ENCODE data around the gene ELMO2.

Gene ELMO2

DNA sequence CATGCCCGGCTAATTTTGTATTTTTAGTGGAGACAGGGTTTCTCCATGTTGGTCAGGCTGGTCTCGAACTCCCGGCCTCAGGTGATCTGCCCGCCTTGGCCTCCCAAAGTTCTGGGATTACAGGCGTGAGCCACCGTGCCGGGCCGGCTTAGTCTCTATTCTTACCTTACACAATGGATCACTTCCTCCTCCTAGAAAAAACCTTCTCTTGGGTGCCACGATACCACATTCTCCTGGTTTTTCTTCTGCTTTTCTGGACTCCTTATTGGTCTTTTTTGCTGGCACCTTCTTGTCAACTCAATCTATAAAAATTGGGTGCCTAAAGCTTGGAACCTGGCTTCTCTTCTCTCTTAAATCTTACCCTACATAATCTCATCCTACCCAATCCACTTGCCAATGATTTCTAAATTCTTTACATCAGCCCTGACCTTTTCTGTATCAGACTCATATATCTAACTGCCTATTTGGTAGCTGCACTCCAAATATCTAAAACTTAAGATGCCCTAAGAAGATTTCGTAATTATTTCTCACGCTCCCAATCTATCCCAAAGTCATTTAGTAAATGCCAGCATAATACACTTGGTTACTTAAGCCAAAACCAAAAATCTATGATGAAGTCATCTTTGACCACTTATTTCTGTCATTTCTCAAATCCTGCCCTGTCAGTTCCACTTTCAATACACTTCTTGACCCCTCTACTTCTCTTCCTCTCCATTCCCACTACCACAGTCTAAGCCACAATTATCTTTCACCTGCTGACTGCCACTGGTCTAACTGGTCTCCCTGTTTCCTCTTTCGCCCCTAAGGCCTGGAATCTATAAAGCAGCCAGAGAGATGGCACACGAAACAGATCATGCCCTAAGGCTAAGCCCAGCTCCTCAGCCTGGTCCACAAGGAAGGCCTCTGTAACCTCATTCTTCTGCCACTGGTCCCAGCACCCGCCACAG, 43.2 kb downstream of the ELMO2 start:
- TF ChIP-seq CREB1 (IDR thresholded peaks at IDR 0.05; ENCODE audit: low read depth) = no peak

DNA sequence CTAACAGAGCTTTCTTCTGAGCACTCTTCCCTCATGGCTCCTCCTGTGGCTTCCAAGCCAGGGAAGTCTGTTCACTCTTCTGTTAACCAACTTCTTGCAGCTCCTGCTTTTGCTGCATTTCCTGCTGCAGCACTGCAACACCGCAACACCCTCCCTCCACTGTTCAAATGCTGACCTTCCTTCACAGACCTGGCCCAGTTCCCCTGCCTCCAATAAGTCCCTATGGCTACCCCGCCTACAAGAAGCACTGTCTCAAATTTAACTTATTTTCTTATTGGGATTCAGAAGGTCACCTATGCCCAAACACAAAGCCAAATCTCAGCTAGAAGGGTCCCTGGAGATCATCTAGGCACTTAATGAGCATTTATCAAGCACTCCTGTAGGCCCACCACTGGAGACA, 44.6 kb downstream of the ELMO2 start:
- TF ChIP-seq NFIC (IDR thresholded peaks at IDR 0.05) = no peak
- TF ChIP-seq, protein P1, sequence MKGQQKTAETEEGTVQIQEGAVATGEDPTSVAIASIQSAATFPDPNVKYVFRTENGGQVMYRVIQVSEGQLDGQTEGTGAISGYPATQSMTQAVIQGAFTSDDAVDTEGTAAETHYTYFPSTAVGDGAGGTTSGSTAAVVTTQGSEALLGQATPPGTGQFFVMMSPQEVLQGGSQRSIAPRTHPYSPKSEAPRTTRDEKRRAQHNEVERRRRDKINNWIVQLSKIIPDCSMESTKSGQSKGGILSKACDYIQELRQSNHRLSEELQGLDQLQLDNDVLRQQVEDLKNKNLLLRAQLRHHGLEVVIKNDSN (IDR thresholded peaks at IDR 0.05) = no peak
- TF ChIP-seq EGR1 (IDR thresholded peaks at IDR 0.05) = no peak
- no peak for TF ChIP-seq RAD21 (IDR thresholded peaks at IDR 0.05; ENCODE audit: low read depth)
- TF ChIP-seq CREB1 (IDR thresholded peaks at IDR 0.05; ENCODE audit: low read depth) = no peak
- TF ChIP-seq EP300 (IDR thresholded peaks at IDR 0.05; ENCODE audit: borderline replicate concordance) = no peak
- TF ChIP-seq, protein P2, sequence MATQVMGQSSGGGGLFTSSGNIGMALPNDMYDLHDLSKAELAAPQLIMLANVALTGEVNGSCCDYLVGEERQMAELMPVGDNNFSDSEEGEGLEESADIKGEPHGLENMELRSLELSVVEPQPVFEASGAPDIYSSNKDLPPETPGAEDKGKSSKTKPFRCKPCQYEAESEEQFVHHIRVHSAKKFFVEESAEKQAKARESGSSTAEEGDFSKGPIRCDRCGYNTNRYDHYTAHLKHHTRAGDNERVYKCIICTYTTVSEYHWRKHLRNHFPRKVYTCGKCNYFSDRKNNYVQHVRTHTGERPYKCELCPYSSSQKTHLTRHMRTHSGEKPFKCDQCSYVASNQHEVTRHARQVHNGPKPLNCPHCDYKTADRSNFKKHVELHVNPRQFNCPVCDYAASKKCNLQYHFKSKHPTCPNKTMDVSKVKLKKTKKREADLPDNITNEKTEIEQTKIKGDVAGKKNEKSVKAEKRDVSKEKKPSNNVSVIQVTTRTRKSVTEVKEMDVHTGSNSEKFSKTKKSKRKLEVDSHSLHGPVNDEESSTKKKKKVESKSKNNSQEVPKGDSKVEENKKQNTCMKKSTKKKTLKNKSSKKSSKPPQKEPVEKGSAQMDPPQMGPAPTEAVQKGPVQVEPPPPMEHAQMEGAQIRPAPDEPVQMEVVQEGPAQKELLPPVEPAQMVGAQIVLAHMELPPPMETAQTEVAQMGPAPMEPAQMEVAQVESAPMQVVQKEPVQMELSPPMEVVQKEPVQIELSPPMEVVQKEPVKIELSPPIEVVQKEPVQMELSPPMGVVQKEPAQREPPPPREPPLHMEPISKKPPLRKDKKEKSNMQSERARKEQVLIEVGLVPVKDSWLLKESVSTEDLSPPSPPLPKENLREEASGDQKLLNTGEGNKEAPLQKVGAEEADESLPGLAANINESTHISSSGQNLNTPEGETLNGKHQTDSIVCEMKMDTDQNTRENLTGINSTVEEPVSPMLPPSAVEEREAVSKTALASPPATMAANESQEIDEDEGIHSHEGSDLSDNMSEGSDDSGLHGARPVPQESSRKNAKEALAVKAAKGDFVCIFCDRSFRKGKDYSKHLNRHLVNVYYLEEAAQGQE (IDR thresholded peaks at IDR 0.05; ENCODE audit: low read depth) = no peak
- no peak for TF ChIP-seq TAF1 (IDR thresholded peaks at IDR 0.05; ENCODE audit: low read depth)
- TF ChIP-seq, protein P3, sequence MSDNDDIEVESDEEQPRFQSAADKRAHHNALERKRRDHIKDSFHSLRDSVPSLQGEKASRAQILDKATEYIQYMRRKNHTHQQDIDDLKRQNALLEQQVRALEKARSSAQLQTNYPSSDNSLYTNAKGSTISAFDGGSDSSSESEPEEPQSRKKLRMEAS (IDR thresholded peaks at IDR 0.05) = no peak
- no peak for TF ChIP-seq YY1 (IDR thresholded peaks at IDR 0.05; ENCODE audit: low read depth)
- no peak for TF ChIP-seq TCF12 (IDR thresholded peaks at IDR 0.05; ENCODE audit: low read depth)
- no peak for TF ChIP-seq CEBPB (IDR thresholded peaks at IDR 0.05)
- TF ChIP-seq FOXM1 (IDR thresholded peaks at IDR 0.05; ENCODE audit: borderline replicate concordance, low read depth) = no peak
- TF ChIP-seq TEAD4 (IDR thresholded peaks at IDR 0.05) = no peak

DNA sequence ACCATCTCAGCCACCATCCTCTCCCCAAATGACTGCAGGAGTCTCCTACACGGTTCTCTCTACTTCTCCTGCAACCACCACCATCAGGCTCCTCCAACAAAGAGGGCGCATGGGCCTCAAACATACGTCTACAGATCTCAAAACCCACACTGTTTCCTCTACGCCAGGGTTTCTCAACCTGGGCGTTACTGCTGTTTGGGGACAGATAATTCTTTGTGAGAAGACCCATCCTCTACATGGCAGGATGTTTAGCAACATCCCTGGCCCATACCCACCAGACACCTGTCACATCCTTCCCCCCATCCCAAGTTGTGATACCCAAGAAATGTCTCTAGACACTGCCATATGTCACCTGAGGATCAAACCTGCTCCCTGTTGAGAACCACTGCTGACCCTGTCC, 45.0 kb downstream of the ELMO2 start:
- TF ChIP-seq NFIC (IDR thresholded peaks at IDR 0.05) = no peak
- TF ChIP-seq YY1 (IDR thresholded peaks at IDR 0.05; ENCODE audit: low read depth) = no peak
- TF ChIP-seq TCF12 (IDR thresholded peaks at IDR 0.05; ENCODE audit: low read depth) = no peak
- TF ChIP-seq, protein P1 (IDR thresholded peaks at IDR 0.05) = no peak
- no peak for TF ChIP-seq TEAD4 (IDR thresholded peaks at IDR 0.05)
- TF ChIP-seq CEBPB (IDR thresholded peaks at IDR 0.05) = no peak
- TF ChIP-seq EGR1 (IDR thresholded peaks at IDR 0.05) = no peak
- no peak for TF ChIP-seq ZBTB7A (IDR thresholded peaks at IDR 0.05; ENCODE audit: low read depth)
- TF ChIP-seq TAF1 (IDR thresholded peaks at IDR 0.05; ENCODE audit: low read depth) = no peak
- no peak for TF ChIP-seq EP300 (IDR thresholded peaks at IDR 0.05; ENCODE audit: borderline replicate concordance)

DNA sequence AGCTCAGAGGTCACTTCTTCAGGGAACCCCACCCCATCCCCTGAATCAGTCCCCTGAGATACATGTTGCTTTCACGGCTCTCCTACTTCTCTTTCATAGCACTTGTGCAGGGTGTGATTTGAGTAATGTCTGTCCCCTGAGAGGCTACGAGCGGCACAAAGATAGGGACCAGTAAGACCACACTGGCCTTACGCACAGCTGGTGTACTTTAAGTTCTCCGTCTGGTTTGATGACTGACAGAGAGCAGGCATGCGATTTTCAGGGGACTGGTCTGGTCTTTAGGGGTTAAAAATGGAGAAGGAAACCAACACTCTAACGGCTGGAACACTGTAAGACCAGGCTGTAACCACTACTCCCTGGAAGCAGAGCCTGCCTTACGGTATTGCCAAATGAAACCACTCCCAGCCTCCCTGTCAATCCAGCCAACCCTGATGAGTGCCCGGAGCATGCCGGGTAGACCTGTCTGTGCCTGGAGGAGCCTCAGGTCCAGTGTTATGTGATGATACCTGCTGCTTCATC, 47.1 kb downstream of the ELMO2 start:
- TF ChIP-seq TCF12 (IDR thresholded peaks at IDR 0.05; ENCODE audit: low read depth) (no peak), EGR1 (IDR thresholded peaks at IDR 0.05) (no peak), ZBTB7A (IDR thresholded peaks at IDR 0.05; ENCODE audit: low read depth) (no peak)
- TF ChIP-seq, protein P1 (IDR thresholded peaks at IDR 0.05) = no peak
- TF ChIP-seq, protein P2 (IDR thresholded peaks at IDR 0.05; ENCODE audit: low read depth) = no peak

DNA sequence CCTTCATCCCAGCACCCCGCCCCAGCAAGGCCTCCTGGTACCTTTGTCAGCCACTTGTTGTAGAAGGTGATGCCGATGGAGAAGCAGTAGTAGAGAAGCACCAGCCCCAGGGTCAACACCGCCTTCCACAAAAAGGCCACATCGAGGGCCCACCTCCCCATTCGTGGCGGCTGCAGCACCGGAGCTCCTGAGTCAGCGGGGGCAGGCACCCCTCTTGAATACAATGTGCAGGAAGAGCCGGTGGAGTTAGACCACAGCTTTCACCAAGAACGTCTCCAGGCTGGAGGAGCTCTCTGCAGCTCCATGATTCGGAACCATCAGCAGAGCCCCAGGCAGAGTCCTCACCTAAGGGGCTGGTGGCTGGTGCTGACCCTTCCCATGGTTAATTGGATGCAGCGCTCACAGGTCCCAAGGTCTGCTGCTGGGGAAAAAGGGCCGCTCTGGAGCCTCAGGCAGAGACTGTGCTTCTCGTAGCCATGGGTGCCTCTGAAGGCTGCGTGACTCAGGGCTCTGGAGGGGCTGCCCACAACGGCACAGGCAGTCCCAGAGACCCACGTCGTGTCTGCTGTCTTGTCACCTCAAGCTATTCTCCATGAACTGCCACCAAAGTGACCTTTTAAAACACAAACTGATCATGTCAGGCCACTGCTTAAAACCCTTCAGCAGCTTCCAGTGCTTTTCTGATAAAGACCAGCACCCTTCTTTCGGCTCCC, 47.9 kb downstream of the ELMO2 start:
- TF ChIP-seq CEBPB (IDR thresholded peaks at IDR 0.05) (no peak), RAD21 (IDR thresholded peaks at IDR 0.05; ENCODE audit: low read depth) (no peak), ZBTB7A (IDR thresholded peaks at IDR 0.05; ENCODE audit: low read depth) (no peak), TCF12 (IDR thresholded peaks at IDR 0.05; ENCODE audit: low read depth) (no peak), TEAD4 (IDR thresholded peaks at IDR 0.05) (no peak), EP300 (IDR thresholded peaks at IDR 0.05; ENCODE audit: borderline replicate concordance) (no peak), EGR1 (IDR thresholded peaks at IDR 0.05) (no peak), NFIC (IDR thresholded peaks at IDR 0.05) (no peak), CREB1 (IDR thresholded peaks at IDR 0.05; ENCODE audit: low read depth) (no peak), TAF1 (IDR thresholded peaks at IDR 0.05; ENCODE audit: low read depth) (no peak), YY1 (IDR thresholded peaks at IDR 0.05; ENCODE audit: low read depth) (no peak), FOXM1 (IDR thresholded peaks at IDR 0.05; ENCODE audit: borderline replicate concordance, low read depth) (no peak)
- TF ChIP-seq, protein P3 (IDR thresholded peaks at IDR 0.05) = no peak
- TF ChIP-seq, protein P2 (IDR thresholded peaks at IDR 0.05; ENCODE audit: low read depth) = no peak
- TF ChIP-seq, protein P1 (IDR thresholded peaks at IDR 0.05) = no peak

All from Ishikawa (cell line).